ENCODE results near the gene SNRPA.

Gene SNRPA
- 35.5 to 46.0 reads per million in 2 donors for total RNA-seq

DNA sequence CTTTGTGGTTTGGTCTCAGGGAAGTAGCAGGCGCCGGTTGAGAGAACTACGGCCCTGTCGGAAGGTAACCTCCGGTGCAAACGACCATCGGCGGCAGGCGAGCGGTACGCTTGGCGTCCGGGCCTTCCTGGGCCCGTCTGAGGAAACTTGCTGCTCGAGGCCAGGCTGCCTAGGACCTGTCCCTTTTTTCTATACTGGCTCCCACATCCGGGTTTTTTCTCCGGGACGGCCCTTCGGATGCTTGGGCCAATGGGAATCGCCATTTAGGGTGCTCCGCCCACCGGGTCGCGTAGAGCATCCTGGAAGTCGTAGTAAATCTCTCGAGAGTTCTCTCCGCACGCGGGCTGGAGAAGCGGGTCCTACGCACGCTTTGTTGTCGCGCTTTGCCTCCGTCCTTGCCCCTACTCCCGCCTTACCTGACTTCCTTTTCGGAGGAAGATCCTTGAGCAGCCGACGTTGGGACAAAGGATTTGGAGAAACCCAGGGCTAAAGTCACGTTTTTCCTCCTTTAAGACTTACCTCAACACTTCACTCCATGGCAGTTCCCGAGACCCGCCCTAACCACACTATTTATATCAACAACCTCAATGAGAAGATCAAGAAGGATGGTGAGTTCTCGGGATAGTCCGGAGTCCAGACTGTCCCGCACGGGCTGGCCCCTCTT lies at the start of gene SNRPA:
Gene SNRPA (plus strand): TSS at position 330 of the 664 bp plus-strand sequence. CDS start 206 bp downstream, at position 536.
- DNase-seq = peak; percentile 85 to 98 (median 96)

DNA sequence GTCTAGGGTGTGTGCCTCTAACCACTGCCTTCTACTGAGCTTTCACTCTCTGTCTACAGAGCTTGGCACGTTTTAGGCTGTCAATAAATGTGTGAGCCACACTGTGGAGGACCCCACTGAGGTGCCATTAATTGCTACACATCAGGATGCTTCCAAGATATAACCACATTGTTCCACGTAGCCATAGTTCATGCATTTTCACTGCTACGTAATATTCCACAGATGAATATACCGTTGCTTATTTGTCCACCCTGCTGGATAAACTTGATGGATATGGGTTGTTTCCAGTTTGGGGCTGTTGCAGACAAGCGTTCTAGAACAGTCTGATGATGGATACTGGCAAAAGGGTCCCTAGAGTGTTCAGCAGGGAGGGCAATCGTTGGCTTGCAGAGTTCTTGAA lies 49.2 kb upstream of the SNRPA start:
- no peak for DNase-seq

DNA sequence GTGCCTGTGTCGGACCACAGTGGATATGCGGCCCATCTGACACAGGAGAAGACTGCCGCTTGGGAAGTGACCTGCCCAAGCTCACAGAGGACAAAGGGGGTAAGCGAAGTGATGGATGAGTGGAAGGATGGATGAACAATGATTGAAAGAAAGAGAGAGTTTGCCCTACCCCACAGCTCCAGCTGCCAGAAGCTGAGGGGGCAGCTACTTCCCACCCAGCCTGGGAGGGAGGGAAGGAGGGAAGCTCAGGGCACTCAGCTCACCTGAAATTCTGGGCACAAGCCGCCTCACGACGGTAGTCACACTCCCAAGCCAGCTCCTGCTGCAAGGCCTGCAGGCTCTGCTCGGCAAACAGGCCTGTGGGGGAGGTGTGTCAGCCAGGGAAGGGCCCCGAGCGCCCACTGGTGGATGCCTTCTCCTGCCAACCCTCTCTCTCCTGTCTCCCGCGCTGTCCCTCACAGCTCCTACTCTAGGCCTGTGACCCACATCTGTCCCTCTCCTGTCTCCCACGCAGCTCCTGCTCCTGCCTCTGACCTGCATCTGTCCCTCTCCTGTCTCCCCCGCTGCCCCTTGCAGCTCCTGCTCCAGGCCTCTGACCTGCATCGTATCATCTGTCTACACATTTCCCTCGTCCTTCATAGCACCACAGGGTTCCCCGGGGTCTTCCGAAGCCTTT lies 48.5 kb upstream of the SNRPA start:
- DNase-seq = no peak

DNA sequence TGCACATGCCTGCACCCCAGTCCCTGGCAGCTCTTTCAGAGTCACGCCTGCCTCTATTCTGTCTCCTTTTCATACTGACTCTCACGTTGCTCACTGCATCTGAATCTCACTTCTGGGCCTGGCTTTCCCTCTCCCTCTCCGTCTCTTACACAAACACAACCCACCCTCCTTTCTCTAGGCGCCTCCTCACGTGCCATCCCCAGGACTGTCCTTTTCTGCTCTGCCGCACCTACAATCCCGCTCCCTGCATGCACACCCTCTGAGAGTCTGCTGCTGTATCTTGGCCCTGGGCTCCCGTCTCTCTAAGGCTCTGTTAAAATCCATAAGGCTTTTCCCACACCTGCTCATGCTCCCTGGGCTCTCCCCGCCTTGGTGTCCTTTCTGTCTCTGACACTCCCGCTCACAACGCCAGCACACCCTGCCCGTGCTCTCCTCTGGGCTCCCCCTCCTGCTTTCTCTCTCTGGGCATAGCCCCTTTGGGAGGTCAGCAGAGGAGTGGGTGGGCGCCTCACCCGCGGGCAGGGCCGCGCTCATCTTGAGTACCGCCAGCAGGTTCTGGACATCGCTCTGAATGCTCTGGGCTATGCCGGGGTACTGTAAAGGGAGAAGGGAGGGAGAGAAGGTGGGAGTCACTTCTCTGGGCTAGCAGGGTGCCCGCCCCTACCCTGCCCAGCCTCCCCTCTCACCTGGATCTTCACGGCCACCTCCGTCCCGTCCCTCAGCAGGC lies 47.8 kb upstream of the SNRPA start:
- DNase-seq = no peak

DNA sequence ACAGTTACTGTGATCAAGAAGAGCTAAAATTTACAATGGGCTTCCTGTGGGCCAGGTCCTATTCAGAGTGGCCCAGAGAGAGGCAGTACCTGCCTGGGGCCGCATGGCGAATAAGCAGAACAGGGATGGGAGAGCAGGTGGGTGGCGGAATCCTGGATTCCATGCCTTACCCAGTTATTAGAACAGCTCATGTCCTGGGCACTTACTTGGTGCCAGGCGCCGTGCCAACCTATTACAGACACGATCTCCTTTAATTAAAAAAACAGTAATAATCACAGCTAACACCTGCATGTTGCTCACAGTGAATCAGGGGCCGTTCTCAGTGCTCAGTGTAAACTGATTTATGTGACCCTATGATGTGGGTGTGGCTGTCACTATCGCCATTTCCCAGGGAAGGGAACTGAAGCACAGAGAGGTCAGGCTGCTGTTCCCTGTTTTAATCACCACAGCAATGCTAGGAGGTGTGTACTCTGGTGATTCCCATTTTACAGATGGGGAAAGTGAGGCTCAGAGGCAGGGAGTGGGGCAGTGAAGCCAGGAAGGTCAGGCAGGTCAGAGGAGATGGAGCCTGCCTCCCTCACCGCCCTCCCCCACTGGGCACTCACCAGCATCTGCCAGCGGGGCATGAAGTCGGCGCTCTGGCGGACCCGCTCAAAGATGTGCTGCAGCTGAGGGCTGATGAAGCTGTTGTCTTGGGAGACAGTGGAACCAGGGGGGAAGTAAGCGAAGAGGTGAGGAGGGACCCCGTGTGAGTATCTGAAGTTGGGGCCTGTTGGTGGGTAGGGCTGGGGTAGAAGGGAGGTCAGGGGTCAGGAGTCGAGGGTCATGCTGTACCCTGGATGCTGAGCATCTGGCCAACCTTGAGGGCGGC lies 46.3 kb upstream of the SNRPA start:
- no peak for DNase-seq

DNA sequence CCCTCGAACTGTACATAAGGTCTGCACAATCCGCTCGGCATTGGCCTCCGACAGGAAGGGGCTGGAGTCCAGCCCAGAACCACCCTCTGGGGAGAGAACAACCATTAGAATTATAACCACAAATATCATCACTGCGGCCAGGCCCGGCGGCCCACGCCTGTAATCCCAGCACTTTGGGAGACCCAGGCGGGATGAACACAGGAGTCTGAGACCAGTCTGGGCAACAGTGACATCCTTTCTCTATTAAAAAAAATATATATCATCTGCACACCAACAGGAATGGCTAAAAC lies 45.7 kb upstream of the SNRPA start:
- no peak for DNase-seq

DNA sequence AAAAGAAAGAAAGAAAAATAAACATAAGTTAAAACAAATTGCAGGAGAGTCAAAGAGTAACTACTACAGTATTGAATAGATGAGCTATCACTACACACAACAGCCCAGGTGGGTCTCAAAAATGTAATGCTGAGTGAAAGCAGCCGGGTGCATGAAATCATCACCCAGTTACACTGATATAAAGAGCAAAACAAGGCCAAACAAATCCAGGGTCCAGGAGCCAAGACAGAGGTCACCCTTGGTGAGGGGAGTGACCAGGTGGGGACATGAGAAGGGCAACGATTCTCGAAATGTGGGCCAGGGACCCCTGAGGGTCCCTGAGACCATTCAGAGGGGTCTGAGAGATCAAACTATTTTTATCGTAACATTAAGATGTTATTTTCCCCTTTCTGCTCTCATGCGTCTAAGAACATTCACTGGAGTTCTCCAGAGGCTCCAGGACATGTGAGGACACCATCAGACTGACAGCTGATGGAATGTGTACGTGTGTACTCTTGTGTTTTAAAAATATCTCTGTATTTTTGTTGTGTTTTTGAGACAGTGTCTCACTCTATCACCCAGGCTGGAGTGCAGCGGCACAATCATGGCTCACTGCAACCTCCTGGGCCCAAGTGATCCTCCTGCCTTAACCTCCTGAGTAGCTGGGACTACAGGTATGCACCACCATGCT lies 44.9 kb upstream of the SNRPA start:
- DNase-seq = no peak

DNA sequence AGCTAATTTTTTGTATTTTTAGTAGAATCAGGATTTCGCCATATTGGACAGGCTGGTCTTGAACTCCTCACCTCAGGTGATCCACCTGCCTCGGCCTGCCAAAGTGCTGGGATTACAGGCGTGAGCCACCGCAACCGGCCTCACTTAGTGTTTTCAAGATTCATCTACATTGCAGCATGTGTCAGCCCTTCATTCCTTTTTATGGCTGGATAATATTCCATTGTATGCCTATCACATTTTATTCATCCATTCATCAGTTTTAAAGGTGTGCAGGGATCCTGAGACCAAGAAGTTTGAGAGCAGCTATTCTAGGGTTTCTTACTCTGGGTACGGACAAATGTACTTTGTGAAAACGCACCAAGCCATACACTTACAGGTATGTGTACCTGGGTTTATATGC lies 43.4 kb upstream of the SNRPA start:
- no peak for DNase-seq

DNA sequence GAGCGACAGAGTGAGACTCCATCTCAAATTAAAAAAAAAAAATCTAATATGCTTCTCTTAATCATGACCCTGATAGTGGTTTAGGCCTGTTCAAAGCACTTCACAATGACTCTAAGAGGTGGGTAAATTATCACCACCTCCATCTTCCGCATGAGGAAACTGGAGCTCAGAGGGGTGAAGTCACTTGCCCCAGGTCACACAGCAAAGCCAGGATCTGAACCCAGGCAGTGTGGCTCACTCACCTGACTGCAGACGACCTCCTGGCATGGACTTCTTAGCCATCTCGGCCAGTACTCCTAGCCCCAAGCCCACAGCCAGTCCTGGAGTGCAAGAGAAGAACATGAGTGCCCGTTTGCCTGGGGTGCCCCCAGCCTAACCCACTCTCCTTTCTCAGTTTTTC lies 41.2 kb upstream of the SNRPA start:
- DNase-seq = no peak

DNA sequence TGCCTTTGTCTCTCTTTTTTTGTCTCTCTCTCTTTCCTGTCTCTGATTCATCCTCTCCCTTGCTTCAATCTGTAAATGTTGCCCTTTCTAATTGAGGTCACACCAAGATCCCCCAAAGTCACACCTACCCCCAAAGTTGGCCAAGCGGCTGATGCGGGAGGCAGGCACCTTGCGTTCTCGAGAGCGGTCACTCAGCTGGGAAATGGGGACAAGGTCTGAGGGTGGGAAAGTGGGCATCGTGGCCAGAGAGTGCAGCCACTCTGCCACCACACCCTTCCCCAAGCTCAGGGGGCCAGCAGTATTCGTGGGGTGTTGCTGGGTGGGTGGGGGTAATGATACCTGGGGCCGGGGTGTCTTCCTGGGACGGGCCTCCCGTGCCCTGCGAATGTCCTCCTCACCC lies 37.1 kb upstream of the SNRPA start:
- no peak for DNase-seq

DNA sequence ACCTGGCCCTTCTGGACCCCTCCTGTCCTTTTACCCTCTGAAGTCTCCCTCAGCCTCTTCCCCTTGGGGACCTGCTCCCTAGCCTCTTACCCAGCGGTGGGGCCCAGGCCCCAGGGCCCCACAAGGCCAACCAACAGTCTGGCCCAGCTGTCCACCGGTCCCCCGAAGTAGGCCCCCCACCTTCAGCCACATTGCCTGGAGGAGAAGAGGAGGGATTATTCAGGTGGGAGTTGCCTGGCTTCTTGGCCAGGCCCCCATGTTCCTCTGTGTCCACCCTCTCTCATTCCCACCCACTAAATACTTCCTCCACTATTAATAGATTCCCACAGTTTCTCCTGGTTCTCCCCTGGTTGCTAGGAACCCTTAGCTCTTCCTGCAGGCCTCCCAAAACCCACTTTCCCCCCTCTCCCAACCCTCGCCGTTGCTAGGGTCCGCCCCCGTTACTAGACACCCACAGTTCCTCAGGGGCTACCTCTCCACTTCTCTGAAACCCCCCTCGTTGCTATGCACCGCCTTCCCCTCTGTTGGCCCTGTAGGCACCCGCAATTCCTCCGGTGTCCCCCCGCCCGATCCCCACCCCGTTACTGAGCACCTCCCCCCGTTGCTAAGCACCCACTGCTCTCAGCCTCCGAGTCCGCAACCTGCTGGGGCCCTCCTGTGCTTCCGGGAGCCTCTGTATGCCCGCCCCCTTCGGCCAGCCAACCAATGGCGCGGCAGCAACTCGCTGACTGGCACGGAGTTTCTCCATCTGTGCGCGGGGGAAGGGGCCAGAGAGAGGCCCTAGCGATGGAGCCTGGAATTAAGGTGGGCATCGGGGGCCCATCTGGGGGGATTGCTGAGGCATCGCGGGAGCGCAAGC lies 36.3 kb upstream of the SNRPA start:
- peak; percentile 86 to 94 (median 89) for DNase-seq

DNA sequence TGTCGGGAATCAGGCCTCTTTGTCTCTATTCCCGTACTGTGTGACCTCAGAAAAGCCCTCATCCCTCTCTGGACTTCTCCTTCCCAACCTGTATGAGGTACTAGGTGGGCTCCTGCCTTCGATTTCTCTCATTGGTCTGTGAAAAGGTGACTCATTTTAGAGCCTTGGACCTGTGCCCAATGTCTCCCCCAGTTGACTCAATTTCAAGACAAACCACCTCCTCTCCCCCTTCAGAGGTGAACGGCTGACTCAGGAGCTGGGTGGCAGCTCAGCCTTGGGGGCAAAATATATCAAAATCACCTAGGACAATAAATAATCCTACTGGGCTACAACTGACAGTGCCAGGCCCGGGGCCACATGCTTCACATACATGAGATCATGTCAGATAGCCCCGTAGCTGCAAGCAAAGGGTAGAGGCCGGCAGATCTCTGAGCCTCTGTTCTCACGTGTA lies 34.9 kb upstream of the SNRPA start:
- peak in 4 of 5 experiments; percentile 20 to 57 (median 47) for DNase-seq

DNA sequence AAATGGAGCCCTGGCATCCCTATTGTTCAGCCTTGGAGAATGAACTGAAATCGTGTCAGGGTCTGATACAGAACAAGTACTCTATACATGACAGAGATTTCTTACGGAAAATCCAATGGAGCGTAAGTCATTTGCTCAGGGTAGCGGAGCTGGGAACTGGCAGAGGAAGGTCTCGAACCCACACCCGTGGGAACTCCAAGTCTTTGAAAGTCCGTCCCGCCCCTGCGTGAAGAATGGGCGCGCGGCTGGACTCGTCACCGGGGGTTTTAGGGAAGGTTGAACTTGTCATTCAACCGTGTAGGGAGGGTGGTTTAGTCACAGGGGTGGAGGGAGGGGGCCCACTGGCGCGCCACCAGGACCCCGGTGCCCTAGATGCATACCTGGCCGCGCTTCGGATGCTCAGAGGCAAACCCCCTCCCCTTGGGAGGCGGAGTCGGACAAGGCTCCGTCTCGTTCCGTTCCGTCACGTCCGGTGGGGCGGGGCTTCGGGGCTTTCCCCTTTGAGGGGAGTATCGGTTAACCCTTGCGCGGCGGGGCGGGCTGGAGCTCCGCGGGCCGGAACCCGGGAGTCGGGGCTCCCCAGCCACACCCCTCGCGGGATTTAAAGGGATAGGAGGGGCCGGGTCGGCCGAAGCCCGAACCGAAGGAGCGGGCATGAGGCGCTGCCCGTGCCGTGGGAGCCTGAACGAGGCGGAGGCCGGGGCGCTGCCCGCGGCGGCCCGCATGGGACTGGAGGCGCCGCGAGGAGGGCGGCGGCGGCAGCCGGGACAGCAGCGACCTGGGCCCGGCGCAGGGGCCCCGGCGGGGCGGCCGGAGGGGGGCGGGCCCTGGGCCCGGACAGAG lies 34.3 kb upstream of the SNRPA start, which contains the start of the genes COQ8B and ITPKC:
Gene COQ8B (minus strand): TSS at position 405 of the 843 bp plus-strand sequence. CDS start 2,254 bp downstream, outside the sequence.
Gene ITPKC (plus strand): TSS at position 631 of the 843 bp plus-strand sequence. CDS start 24 bp downstream, at position 655.
- DNase-seq = peak; percentile 97 to 100 (median 100)

DNA sequence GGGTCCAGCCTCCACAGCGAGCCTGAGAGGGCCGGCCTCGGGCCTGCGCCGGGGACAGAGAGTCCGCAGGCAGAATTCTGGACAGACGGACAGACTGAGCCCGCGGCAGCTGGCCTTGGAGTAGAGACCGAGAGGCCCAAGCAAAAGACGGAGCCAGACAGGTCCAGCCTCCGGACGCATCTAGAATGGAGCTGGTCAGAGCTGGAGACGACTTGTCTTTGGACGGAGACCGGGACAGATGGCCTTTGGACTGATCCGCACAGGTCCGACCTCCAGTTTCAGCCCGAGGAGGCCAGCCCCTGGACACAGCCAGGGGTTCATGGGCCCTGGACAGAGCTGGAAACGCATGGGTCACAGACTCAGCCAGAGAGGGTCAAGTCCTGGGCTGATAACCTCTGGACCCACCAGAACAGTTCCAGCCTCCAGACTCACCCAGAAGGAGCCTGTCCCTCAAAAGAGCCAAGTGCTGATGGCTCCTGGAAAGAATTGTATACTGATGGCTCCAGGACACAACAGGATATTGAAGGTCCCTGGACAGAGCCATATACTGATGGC lies 33.6 kb upstream of the SNRPA start:
- no peak for DNase-seq

DNA sequence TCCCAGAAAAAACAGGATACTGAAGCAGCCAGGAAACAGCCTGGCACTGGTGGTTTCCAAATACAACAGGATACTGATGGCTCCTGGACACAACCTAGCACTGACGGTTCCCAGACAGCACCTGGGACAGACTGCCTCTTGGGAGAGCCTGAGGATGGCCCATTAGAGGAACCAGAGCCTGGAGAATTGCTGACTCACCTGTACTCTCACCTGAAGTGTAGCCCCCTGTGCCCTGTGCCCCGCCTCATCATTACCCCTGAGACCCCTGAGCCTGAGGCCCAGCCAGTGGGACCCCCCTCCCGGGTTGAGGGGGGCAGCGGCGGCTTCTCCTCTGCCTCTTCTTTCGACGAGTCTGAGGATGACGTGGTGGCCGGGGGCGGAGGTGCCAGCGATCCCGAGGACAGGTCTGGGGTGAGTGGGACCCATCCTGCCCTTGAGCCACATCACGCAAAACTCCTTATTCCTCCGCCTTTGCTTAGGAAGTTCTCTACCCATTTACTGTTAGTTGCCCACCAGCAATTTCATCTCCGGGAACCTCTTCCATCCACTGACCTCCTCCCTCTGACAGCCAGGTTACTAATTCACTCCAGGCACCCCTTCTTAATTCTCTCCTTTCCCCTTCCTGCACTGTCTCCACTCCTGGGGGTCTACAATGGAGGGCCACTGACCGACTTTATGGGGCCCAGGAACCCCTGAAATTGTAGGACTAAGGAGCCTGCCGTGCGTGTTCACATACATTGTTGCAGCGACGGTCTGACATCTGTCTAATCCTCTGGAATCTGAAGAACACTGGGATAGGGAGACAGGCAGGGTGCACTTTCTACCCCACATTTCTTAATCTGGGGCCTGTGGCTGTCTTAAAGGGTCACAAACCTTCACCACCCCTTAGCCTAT lies 32.9 kb upstream of the SNRPA start:
- DNase-seq = peak in 1 of 5 experiments; percentile 14

DNA sequence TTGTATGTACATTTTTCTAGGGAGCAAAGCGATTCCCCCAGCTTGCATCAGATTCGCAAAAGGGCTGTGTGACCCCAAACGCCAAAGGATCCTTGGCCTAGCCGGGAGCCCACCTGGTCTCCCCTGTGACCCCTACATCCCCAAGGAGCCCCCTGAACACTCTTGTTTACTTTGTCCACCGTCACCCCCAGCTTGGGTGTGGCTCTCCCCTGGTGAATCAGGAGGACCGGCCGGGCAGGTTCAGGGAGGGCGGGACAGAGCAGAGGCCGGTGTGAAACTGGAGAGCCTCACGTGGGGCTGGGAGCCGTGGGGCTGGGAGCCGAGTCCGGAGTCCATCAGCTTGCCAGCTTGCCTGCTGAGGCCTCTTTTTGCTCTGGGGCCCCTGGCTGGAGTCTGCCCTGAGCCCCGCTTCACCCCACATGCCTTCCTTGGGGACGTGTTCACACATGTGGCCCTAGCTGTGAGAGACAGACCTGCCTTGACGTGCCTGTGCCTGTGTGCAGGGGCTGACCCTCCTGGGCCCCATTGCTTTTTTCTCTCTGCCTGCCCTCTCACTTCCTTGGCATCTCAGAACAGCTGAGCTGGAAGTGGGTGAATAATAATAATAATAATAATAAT lies 32.1 kb upstream of the SNRPA start:
- DNase-seq = no peak

DNA sequence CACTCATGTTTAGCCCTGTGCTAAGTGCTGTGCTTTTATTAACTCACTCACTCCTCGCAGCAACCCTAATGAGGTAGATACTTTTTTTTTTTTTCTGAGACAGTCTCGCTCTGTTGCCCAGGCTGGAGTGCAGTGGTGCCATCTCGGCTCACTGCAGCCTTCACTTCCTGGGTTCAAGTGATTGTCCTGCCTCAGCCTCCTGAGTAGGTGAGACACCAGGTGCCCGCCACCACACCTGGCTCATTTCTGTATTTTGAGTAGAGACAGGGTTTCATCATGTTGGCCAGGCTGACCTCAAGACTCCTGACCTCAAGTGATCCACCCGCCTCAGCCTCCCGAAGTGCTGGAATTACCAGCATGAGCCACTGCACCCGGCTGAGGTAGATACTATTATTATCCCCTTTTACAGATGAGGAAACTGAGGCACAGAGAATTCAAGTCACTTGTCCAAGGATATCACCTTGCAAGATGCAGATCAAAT lies 31.5 kb upstream of the SNRPA start:
- no peak for DNase-seq

DNA sequence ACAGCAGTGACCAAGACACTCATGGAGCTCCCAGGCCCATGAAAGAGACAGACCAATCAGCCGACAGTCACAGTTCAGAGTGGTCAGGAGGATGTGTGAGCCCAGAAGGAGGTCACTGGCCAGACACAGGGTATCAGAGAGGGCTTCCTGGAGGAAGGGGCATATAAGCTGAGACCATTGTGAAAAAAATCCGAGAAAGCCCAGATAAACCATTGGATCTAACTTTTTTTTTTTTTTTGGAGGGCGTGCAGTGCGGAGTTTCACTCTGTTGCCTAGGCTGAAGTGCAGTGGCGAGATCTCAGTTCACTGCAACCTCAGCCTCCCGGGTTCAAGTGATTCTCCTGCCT lies 29.9 kb upstream of the SNRPA start:
- no peak for DNase-seq

Measured in T-helper 2 cell (primary cell).